ENCODE data around the gene ELF2.

The ELF2 gene

DNA sequence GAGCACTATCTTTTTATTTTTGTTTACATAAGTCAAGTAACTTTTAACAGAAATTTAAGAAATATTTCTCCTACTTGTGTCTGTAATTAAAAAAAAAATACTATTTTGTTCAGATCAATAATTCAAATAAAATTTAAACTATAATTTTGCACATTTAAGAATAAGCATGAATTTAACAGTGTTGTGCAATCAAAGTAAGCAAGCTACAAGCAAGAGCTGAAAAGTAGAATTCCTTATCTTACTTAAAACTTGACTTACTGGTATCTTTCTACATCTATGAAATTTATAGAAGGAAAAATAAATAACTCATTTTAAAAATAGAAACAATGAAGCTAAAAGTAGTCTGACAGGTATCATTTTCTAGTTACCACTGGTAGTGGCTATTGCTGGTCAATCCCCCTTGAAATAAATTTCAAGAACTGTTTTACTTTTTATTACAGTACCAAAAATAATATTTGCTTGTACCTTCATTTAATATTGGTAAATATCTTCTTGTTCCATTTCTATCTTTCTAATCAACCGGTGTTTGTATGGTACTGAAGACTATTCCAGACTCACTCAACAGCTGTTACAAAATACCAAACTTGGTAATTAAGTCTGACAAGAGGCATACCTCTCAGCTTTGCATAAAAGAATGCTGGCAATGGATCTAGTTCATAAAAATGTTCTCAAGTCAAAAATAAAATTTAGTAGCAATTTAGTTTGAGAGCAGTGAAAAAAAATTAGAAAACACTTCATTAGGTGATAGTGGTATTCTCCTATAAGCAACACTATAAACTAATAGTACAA, 99.3 kb downstream of the ELF2 start (continued):
- TF ChIP-seq CTCF (tag by site-specific recombination; IDR thresholded peaks at IDR 0.05) (no peak), GLI2 (tag by site-specific recombination; IDR thresholded peaks at IDR 0.05; ENCODE audit: borderline replicate concordance, low read depth) (no peak)
- TF ChIP-seq, protein P1, sequence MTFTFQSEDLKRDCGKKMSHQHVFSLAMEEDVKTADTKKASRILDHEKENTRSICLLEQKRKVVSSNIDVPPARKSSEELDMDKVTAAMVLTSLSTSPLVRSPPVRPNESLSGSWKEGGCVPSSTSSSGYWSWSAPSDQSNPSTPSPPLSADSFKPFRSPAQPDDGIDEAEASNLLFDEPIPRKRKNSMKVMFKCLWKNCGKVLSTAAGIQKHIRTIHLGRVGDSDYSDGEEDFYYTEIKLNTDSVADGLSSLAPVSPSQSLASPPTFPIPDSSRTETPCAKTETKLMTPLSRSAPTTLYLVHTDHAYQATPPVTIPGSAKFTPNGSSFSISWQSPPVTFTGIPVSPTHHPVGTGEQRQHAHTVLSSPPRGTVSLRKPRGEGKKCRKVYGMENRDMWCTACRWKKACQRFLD (tag by site-specific recombination; IDR thresholded peaks at IDR 0.05) = no peak

- TF ChIP-seq ZNF837 (tag by site-specific recombination; IDR thresholded peaks at IDR 0.05) (no peak), ZXDB (tag by site-specific recombination; IDR thresholded peaks at IDR 0.05) (no peak), ZNF292 (tag by site-specific recombination; IDR thresholded peaks at IDR 0.05; ENCODE audit: borderline replicate concordance, low read depth) (no peak), ZNF510 (tag by site-specific recombination; IDR thresholded peaks at IDR 0.05; ENCODE audit: insufficient replicate concordance) (no peak), SCRT2 (tag by site-specific recombination; IDR thresholded peaks at IDR 0.05) (peak; percentile 90), ZNF10 (tag by site-specific recombination; IDR thresholded peaks at IDR 0.05) (no peak)
- Histone ChIP-seq H3K4me1 (ENCODE audit: control insufficient read depth, insufficient read depth, low read length) (peaks cover 3% of the 10 kb centered on the region), H3K36me3 (ENCODE audit: control insufficient read depth in 2 of 2, insufficient read depth in 1 of 2, low read length in 2 of 2) (peaks cover 0 to 18% of the 10 kb centered on the region in 2 experiments; a peak in 2 of 3 replicates), H3K4me3 (ENCODE audit: low read depth, low read length) (no peak overlapping the region), H3K27ac (ENCODE audit: extremely low read depth, low read depth, low read length) (no peak overlapping the region), H3K9me3 (ENCODE audit: control insufficient read depth, insufficient read depth, low read depth, low read length) (no peaks in the 10 kb centered on the region)
- POLR2A ChIA-PET = no interaction called here
- CTCF ChIA-PET = interaction anchor here (0.6 kb wide), 1 partner anchor 31 kb away, joined by 3 read pairs; no protein-coding TSS in a partner anchor
Observed at GRCh38 chr4:139076016-139076744, 100.8 kb downstream of the ELF2 start.

GRCh38 chr4:139060591-139060990, 116.4 kb downstream of the ELF2 start:
- Histone ChIP-seq H3K9me3 (ENCODE audit: control insufficient read depth, insufficient read depth, low read depth, low read length) (no peaks in the 10 kb centered on the region), H3K27ac (ENCODE audit: extremely low read depth, low read depth, low read length) (no peak overlapping the region), H3K4me3 (ENCODE audit: low read depth, low read length) (no peak overlapping the region), H3K4me1 (ENCODE audit: control insufficient read depth, insufficient read depth, low read length) (no peaks in the 10 kb centered on the region), H3K36me3 (ENCODE audit: control insufficient read depth in 2 of 2, insufficient read depth in 1 of 2, low read length in 2 of 2) (peaks cover 25 to 73% of the 10 kb centered on the region in 2 experiments)
- POLR2A ChIA-PET = no interaction called here
- CTCF ChIA-PET = no interaction called here
- TF ChIP-seq, protein P2, sequence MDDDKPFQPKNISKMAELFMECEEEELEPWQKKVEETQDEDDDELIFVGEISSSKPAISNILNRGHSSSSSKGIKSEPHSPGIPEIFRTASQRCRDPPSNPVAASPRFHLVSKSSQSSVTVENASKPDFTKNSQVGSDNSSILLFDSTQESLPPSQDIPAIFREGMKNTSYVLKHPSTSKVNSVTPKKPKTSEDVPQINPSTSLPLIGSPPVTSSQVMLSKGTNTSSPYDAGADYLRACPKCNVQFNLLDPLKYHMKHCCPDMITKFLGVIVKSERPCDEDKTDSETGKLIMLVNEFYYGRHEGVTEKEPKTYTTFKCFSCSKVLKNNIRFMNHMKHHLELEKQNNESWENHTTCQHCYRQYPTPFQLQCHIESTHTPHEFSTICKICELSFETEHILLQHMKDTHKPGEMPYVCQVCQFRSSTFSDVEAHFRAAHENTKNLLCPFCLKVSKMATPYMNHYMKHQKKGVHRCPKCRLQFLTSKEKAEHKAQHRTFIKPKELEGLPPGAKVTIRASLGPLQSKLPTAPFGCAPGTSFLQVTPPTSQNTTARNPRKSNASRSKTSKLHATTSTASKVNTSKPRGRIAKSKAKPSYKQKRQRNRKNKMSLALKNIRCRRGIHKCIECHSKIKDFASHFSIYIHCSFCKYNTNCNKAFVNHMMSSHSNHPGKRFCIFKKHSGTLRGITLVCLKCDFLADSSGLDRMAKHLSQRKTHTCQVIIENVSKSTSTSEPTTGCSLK (tag by site-specific recombination; IDR thresholded peaks at IDR 0.05) = no peak
- TF ChIP-seq ZNF600 (tag by site-specific recombination; IDR thresholded peaks at IDR 0.05) (no peak), ZNF423 (tag by site-specific recombination; IDR thresholded peaks at IDR 0.05) (no peak), ZNF473 (tag by site-specific recombination; IDR thresholded peaks at IDR 0.05) (no peak), ZNF626 (tag by site-specific recombination; IDR thresholded peaks at IDR 0.05) (no peak), ZNF639 (tag by site-specific recombination; IDR thresholded peaks at IDR 0.05) (no peak), ZBTB20 (tag by site-specific recombination; IDR thresholded peaks at IDR 0.05) (no peak), ZNF488 (tag by site-specific recombination; IDR thresholded peaks at IDR 0.05) (no peak), ZNF140 (tag by site-specific recombination; IDR thresholded peaks at IDR 0.05) (no peak), ZNF391 (tag by site-specific recombination; IDR thresholded peaks at IDR 0.05; ENCODE audit: borderline replicate concordance, low read depth) (no peak), ZNF561 (tag by site-specific recombination; IDR thresholded peaks at IDR 0.05; ENCODE audit: borderline replicate concordance) (no peak), ZNF548 (tag by site-specific recombination; IDR thresholded peaks at IDR 0.05) (no peak), SP2 (tag by site-specific recombination; IDR thresholded peaks at IDR 0.05) (no peak), ZFHX2 (tag by site-specific recombination; conservative IDR thresholded peaks at IDR 0.05) (no peak), ZNF132 (tag by site-specific recombination; IDR thresholded peaks at IDR 0.05; ENCODE audit: borderline replicate concordance) (no peak), ZNF426 (tag by site-specific recombination; IDR thresholded peaks at IDR 0.05) (no peak)
